HepG2 (cell line): ENCODE data around the gene PSMG4. TPM values are rescaled to one million over a fixed set of nuclear protein-coding genes. Genes with fewer than 3 reads are reported as not detected.

Source experiments
- ATAC-seq: fragments of 200-7000 bp; cut with Tn5 transposase; 3 replicates; pipeline ENCODE4 v1.9.1; 2020; ENCODE audit warnings: mild to moderate bottlenecking, moderate library complexity
- BruUV-seq: library from RNA; stranded (reverse); fragments of 400-500 nt; replicated peaks from 2 replicates; lab custom pipeline; 2021; lab: Mats Ljungman, UMichigan
- CTCF ChIA-PET: fragments of 300-600 bp; formaldehyde crosslinking; extraction: SDS; loops from one replicate; lab custom pipeline; 2021; ENCODE audit warnings: low total read pairs, inconsistent platforms, low intra/inter-chr PET ratio; lab: Yijun Ruan, JAX
- POLR2A ChIA-PET: fragments of 350-600 bp; sonication (Branson Sonifier 250); formaldehyde crosslinking; loops from one replicate; lab custom pipeline; 2020; ENCODE audit warnings: antibody characterized with exemption, inconsistent platforms; lab: Yijun Ruan, JAX
- DNase-seq: peaks from one replicate; pipeline ENCODE4 v3.0.0-alpha.2; 2015; ENCODE audit warnings: low spot score
- FAIRE-seq: peaks from 3 replicates; lab custom pipeline; 2011; peaks lifted over from hg19 to GRCh38; lab: Jason Lieb, UNC
- H2AFZ ChIP-seq: one replicate; pipeline ENCODE4 v1.6.1; 2011; ENCODE audit warnings: low read length, inconsistent platforms
- H3K27ac ChIP-seq: fragments of 300-600 bp; 3 replicates; pipeline ENCODE4 v1.8.0; 2011; ENCODE audit warnings: mixed run types, mild to moderate bottlenecking, mixed read lengths, low read length, inconsistent platforms; ENCODE audit not compliant: insufficient read depth; ENCODE audit errors: extremely low read length
- H3K27me3 ChIP-seq, 2 experiments: fragments of 200-600 bp in 1 of 2; 2 replicates in 1 of 2; 3 replicates in 1 of 2; pipeline versions ENCODE4 v1.6.0 to v1.8.0; 2011; ENCODE audit warnings: low read length in 2 of 2, mild to moderate bottlenecking in 2 of 2, moderate library complexity in 2 of 2, inconsistent platforms in 1 of 2; ENCODE audit not compliant: insufficient read depth in 2 of 2, control insufficient read depth in 1 of 2
- H3K36me3 ChIP-seq, 2 experiments: fragments of 200-600 bp in 1 of 2; replicated peaks in 1 of 2; 2 replicates in 1 of 2; 3 replicates in 1 of 2; pipeline versions ENCODE4 v1.5.1 to v1.8.0; 2011; ENCODE audit warnings: low read length in 2 of 2, inconsistent platforms in 1 of 2; ENCODE audit not compliant: insufficient read depth in 2 of 2, control insufficient read depth in 1 of 2
- H3K4me1 ChIP-seq: 2 replicates; pipeline ENCODE4 v1.5.1; 2012; ENCODE audit warnings: low read length, inconsistent platforms; ENCODE audit not compliant: insufficient read depth
- H3K4me2 ChIP-seq: 2 replicates; pipeline ENCODE4 v1.6.0; 2011; ENCODE audit warnings: low read depth, low read length, inconsistent platforms
- H3K4me3 ChIP-seq, 3 experiments: fragments of 200-600 bp in 1 of 3; sonication (generic), shearing (Covaris generic) in 1 of 3; replicated peaks in 1 of 3; 2 replicates each; pipeline ENCODE4 v1.5.1; 2011 to 2016; ENCODE audit warnings: low read length in 3 of 3, inconsistent platforms in 2 of 3, low read depth in 2 of 3, mild to moderate bottlenecking in 2 of 3, control low read depth in 1 of 3, mixed read lengths in 1 of 3; ENCODE audit not compliant: insufficient read depth in 1 of 3
- H3K79me2 ChIP-seq: one replicate; pipeline ENCODE4 v1.6.1; 2011; ENCODE audit warnings: low read length, inconsistent platforms; ENCODE audit not compliant: insufficient read depth
- H3K9ac ChIP-seq: 2 replicates; pipeline ENCODE4 v1.6.0; 2011; ENCODE audit warnings: mild to moderate bottlenecking, low read depth, low read length, inconsistent platforms; ENCODE audit not compliant: insufficient read depth
- H3K9me3 ChIP-seq: 2 replicates; pipeline ENCODE4 v1.5.1; 2012; ENCODE audit warnings: mild to moderate bottlenecking, low read length
- H4K20me1 ChIP-seq: 2 replicates; pipeline ENCODE4 v1.6.0; 2011; ENCODE audit warnings: inconsistent platforms, mild to moderate bottlenecking, low read length, moderate library complexity; ENCODE audit not compliant: insufficient read depth
- ATAD3A ChIP-seq: sonication (generic); formaldehyde crosslinking; IDR thresholded peaks from 2 replicates; pipeline ENCODE4 v1.4.0; 2020; ENCODE audit warnings: missing genetic modification reagents
- ATF5 ChIP-seq: sonication (generic); formaldehyde crosslinking; IDR thresholded peaks from 2 replicates; pipeline ENCODE4 v1.4.0; 2020; ENCODE audit warnings: mild to moderate bottlenecking, low read depth, missing genetic modification reagents
- DPF2 ChIP-seq: sonication (generic); formaldehyde crosslinking; IDR thresholded peaks from 2 replicates; pipeline ENCODE4 v1.4.0; 2020; ENCODE audit warnings: mild to moderate bottlenecking, low read depth, missing genetic modification reagents, borderline replicate concordance
- EZH2 ChIP-seq: conservative IDR thresholded peaks from 2 replicates; pipeline ENCODE4 v1.6.1; 2012; ENCODE audit warnings: mild to moderate bottlenecking, low read depth, low read length, moderate library complexity
- FOSL2 ChIP-seq: sonication (generic); formaldehyde crosslinking; IDR thresholded peaks from 2 replicates; pipeline ENCODE4 v1.4.0; 2020; ENCODE audit warnings: missing genetic modification reagents
- KMT2A ChIP-seq: sonication (generic); formaldehyde crosslinking; IDR thresholded peaks from 2 replicates; pipeline ENCODE4 v1.4.0; 2020; ENCODE audit warnings: missing genetic modification reagents
- MAFG ChIP-seq: sonication (generic); formaldehyde crosslinking; IDR thresholded peaks from 2 replicates; pipeline ENCODE4 v1.5.1; 2020; ENCODE audit warnings: mild to moderate bottlenecking, missing genetic modification reagents
- MEF2D ChIP-seq: sonication (generic); formaldehyde crosslinking; IDR thresholded peaks from 2 replicates; pipeline ENCODE4 v1.5.1; 2020; ENCODE audit warnings: mild to moderate bottlenecking, missing genetic modification reagents
- MTA3 ChIP-seq: sonication (generic); formaldehyde crosslinking; IDR thresholded peaks from 2 replicates; pipeline ENCODE4 v1.4.0; 2020; ENCODE audit warnings: missing genetic modification reagents
- SATB2 ChIP-seq: sonication (generic); formaldehyde crosslinking; IDR thresholded peaks from 2 replicates; pipeline ENCODE4 v1.5.0; 2020; ENCODE audit warnings: missing genetic modification reagents
- ZBTB39 ChIP-seq: sonication (generic); formaldehyde crosslinking; IDR thresholded peaks from 2 replicates; pipeline ENCODE4 v1.5.0; 2020; ENCODE audit warnings: missing genetic modification reagents
- ZBTB8A ChIP-seq: sonication (generic); formaldehyde crosslinking; IDR thresholded peaks from 2 replicates; pipeline ENCODE4 v1.4.0; 2020; ENCODE audit warnings: mild to moderate bottlenecking, low read depth, missing genetic modification reagents, borderline replicate concordance
- ZKSCAN5 ChIP-seq: sonication (generic); formaldehyde crosslinking; IDR thresholded peaks from 2 replicates; pipeline ENCODE4 v1.5.1; 2020; ENCODE audit warnings: mild to moderate bottlenecking, missing genetic modification reagents
- ZMYM3 ChIP-seq: sonication (generic); formaldehyde crosslinking; IDR thresholded peaks from 2 replicates; pipeline ENCODE4 v1.5.1; 2020; ENCODE audit warnings: mild to moderate bottlenecking, missing genetic modification reagents
- ZNF367 ChIP-seq: sonication (generic); formaldehyde crosslinking; IDR thresholded peaks from 2 replicates; pipeline ENCODE4 v1.4.0; 2020; ENCODE audit warnings: missing genetic modification reagents, borderline replicate concordance
- ZNF512 ChIP-seq: sonication (generic); formaldehyde crosslinking; IDR thresholded peaks from 2 replicates; pipeline ENCODE4 v1.4.0; 2020; ENCODE audit warnings: mild to moderate bottlenecking, missing genetic modification reagents
- ZNF563 ChIP-seq: sonication (generic); formaldehyde crosslinking; IDR thresholded peaks from 2 replicates; pipeline ENCODE4 v1.8.0; 2022; ENCODE audit warnings: mild to moderate bottlenecking, moderate library complexity, missing genetic modification reagents
- ZNF781 ChIP-seq: sonication (generic); formaldehyde crosslinking; IDR thresholded peaks from 2 replicates; pipeline ENCODE4 v1.5.1; 2020; ENCODE audit warnings: borderline replicate concordance, mild to moderate bottlenecking, missing genetic modification reagents; ENCODE audit errors: not compliant biosample characterization
- WGBS: methylation state at CpG from one replicate; pipeline ENCODE4 v1.1.6; 2017; ENCODE audit warnings: low lambda C conversion rate; 5-methylcytosine and 5-hydroxymethylcytosine counted together
- in situ Hi-C: cut with HindIII; loops from 2 replicates; pipeline ENCODE4 v1.10.0; 2017; ENCODE audit warnings: low pct_unique_long_range_greater_than_20kb; ENCODE audit not compliant: extremely low pct_ligation_motif_present
- intact Hi-C: fragments of 100-400 bp; cut with micrococcal nuclease; formaldehyde crosslinking; loops from one replicate; pipeline ENCODE4 v1.10.0; 2022; ENCODE audit not compliant: unreplicated experiment
- polyA plus RNA-seq, 8 experiments: library from polyadenylated mRNA; depleted of rRNA in 3 of 8; stranded (reverse) in 7 of 8; unstranded in 1 of 8; fragments of >200 nt; fragmentation: Illumina TruSeq in 4 of 8; extraction: Trizol in 4 of 8; gene quantifications; 2 replicates each; pipeline versions ENCODE4 v1.2.1 to v1.2.3, GENCODE V29; 2011 to 2016; ENCODE audit warnings: low read depth in 4 of 8, missing spikeins in 1 of 8, mixed read lengths in 1 of 8; ENCODE audit not compliant: insufficient read depth in 1 of 8
- total RNA-seq, 5 experiments: library from RNA; depleted of rRNA; stranded (reverse); fragments of >200 nt; fragmentation: Illumina TruSeq; extraction: Trizol; gene quantifications; 2 replicates each; pipeline ENCODE4 v1.2.3, GENCODE V29; 2016; ENCODE audit warnings: low read depth in 1 of 5

Gene PSMG4
- total and polyA plus RNA-seq, 2 of the 13 experiments (the other 11 are each of a cell fraction or from before 2014, with no cell fraction given) = 28.5 to 32.8 TPM

- H3K9me3 ChIP-seq = no peaks in the 10 kb centered on the region
- ChIA-PET POLR2A (interaction anchor here (0.5 to 2.3 kb wide), 16 partner anchors 11 to 497 kb away, joined by 3 to 14 read pairs (median 4); partner anchors contain the start of genes BPHL, RIPK1, TUBB2A and WRNIP1), CTCF (interaction anchor here (1.1 to 2.5 kb wide), 4 partner anchors 9 to 480 kb away, joined by 3 to 20 read pairs (median 3); no protein-coding TSS in a partner anchor)
- peak overlapping the region; percentile 81 for H3K4me2 ChIP-seq
- H3K4me3 ChIP-seq = peak overlapping the region; percentile 6 to 57 (median 20); a peak in 4 of 6 replicates
- H3K9ac ChIP-seq = no peak overlapping the region; the same call in 1 of the 2 replicates
- H3K27ac ChIP-seq = no peak overlapping the region
- peaks cover 46% of the 10 kb centered on the region for H3K4me1 ChIP-seq
- no TSS peak for BruUV-seq
- FAIRE-seq (peak; percentile 97), ATAC-seq (peak; percentile 78), DNase-seq (peak; percentile 77)
- H2AFZ ChIP-seq = no peak overlapping the region
- H3K36me3 ChIP-seq = no peaks in the 10 kb centered on the region
- no peaks in the 10 kb centered on the region for H4K20me1 ChIP-seq
- no peaks in the 10 kb centered on the region for H3K79me2 ChIP-seq
- 6% methylated on average over 20 of the region's 20 CpGs for WGBS
- in situ Hi-C loops (loop anchor here (10.0 kb wide), 1 partner anchor 257 kb away; the partner anchor contains the start of gene NQO2), intact Hi-C loops (loop anchor here (1.0 to 2.0 kb wide), 3 partner anchors 89 to 133 kb away; partner anchors contain the start of gene BPHL)
- H3K27me3 ChIP-seq = peaks cover 1 to 50% of the 10 kb centered on the region in 2 experiments; a peak in 3 of 5 replicates
- TF ChIP-seq ZNF367 (no peak), ZNF563 (peak; percentile 44; the same call in 1 of the 2 replicates), ATAD3A (no peak), ZNF781 (no peak), ATF5 (CRISPR knock-in tag) (no peak), ZNF512 (CRISPR knock-in tag) (no peak), ZKSCAN5 (no peak), ZMYM3 (0 out of 2 replicates have a peak, but pooled peaks have one; percentile 32), SATB2 (CRISPR knock-in tag) (no peak), ZBTB8A (peak; percentile 3; the same call in 1 of the 2 replicates), EZH2 (no peak), MTA3 (CRISPR knock-in tag) (no peak), FOSL2 (CRISPR knock-in tag) (peak; percentile 56), KMT2A (CRISPR knock-in tag) (0 out of 2 replicates have a peak, but pooled peaks have one; percentile 31), DPF2 (CRISPR knock-in tag) (no peak), MEF2D (CRISPR knock-in tag) (0 out of 2 replicates have a peak, but pooled peaks have one; percentile 28), MAFG (CRISPR knock-in tag) (no peak), ZBTB39 (CRISPR knock-in tag) (peak; percentile 35; the same call in 1 of the 2 replicates)
These were observed 7.1 kb upstream of the PSMG4 start for GRCh38 chr6:3251462-3252314.
